Epithelial cell of esophagus (primary cell): ENCODE measurements around the gene LRMDA.

Experiments used
- DNase-seq: peaks from one replicate; pipeline ENCODE4 v3.0.0; 2010; ENCODE audit warnings: low read depth
- H3K4me3 ChIP-seq: 2 replicates; pipeline ENCODE4 v1.5.1; 2011; ENCODE audit warnings: mild to moderate bottlenecking, low read length, control low read depth
- CTCF ChIP-seq: IDR thresholded peaks from 2 replicates; pipeline ENCODE4 v1.5.1; 2011; ENCODE audit warnings: low read depth, mild to moderate bottlenecking, low read length, control low read depth, inconsistent platforms; ENCODE audit not compliant: insufficient read depth; ENCODE audit errors: missing control alignments

LRMDA gene

DNA sequence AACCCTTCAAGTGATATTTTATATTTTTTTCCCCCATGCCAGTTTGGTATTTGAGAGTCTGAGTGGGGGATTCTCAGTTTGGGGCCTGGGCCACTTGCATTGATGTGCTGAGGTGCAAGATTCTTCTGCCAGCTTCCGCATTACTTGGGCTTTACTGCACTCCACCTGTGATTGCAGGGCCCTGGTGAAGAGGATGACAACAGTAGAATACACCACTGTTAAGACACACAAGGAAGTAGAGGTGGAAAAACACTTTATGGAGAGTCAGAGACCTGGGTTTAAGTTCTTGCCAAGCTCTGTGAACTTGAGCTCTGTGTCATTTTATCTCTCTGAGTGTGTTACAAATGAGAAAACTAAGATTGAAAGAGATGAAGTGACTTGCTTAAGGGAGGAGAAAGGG is 209.4 kb downstream of the LRMDA start:
- no peak for TF ChIP-seq CTCF
- no peak overlapping the region for H3K4me3 ChIP-seq
- no peak for DNase-seq

GRCh38 chr10:75643405-75643804 is 212.0 kb downstream of the LRMDA start:
- no peak overlapping the region for H3K4me3 ChIP-seq
- no peak for DNase-seq

GRCh38 chr10:75643944-75644692 is 212.7 kb downstream of the LRMDA start:
- TF ChIP-seq CTCF, result no peak
- no peak for DNase-seq
- H3K4me3 ChIP-seq, result no peak overlapping the region

More at GRCh38 chr10:75643405-75643804, 212.0 kb downstream of the LRMDA start:
- no peak for TF ChIP-seq CTCF

DNA sequence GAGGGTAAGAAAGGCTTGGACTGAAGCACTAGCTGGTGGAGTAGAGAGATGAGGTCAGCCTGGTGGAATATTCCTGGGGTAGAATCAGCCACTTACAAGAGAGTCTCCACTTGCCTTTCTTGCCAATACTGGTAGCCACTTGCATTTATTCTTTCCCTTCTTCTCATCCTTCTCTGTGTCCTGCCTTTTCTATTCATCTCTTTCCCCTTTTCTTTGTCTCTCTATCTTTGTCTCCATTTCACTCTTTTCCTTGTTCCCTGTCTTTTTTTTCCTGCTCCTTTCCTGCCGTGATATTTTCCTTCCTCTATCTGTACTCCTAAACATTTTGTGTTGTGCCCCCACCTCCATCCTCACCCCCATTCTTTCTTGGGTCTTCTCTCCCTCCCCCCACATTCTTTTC is 214.3 kb downstream of the LRMDA start:
- TF ChIP-seq CTCF, result no peak
- no peak overlapping the region for H3K4me3 ChIP-seq

GRCh38 chr10:75646218-75646915 is 214.9 kb downstream of the LRMDA start:
- H3K4me3 ChIP-seq, result no peak overlapping the region
- TF ChIP-seq CTCF, result no peak
- no peak for DNase-seq

More for the DNA sequence above, 214.3 kb downstream of the LRMDA start:
- no peak for DNase-seq

DNA sequence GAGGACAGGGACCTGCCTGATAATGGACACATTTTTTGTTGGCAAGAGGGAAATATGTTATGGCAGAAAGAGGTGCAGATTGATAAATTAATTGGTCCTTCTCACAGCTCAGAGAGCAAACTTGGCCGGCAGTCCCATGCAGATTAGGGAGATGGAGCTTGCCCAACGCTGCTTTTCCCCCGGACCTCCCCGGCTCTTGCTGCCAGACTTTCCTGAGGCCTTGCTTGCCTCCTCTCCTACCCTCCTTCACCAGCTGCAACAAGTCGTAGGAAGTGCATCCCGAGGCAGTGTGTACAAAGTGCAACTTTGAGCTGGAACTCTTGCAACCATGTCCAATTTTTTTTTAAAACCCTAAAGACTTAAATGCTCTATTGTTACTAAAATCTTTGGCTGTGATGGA is 215.5 kb downstream of the LRMDA start:
- DNase-seq, result no peak
- H3K4me3 ChIP-seq, result no peak overlapping the region
- TF ChIP-seq CTCF, result no peak

DNA sequence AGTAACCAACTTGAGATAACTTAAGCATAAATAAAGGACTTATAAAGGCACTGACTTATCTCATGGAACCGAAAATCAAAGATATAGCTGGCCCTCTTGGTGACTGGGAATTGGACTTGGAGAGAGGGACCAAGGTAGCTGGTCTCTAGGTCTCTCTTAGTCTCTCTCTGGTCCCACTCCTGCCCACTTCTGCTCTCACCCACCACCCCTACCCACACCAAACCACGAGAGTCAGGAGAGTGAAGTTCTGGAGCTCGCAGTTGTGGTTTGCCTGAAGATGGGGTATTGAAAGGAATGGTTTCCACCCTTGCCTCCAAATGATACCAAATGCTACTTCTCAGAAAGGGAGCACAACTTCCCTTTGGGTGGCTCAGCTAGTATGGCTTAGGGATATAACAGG is 216.3 kb downstream of the LRMDA start:
- DNase-seq, result no peak
- TF ChIP-seq CTCF, result no peak
- H3K4me3 ChIP-seq, result no peak overlapping the region
